IPS-11a (cell line): ENCODE data around the gene KLC4.

Experiments
- H3K4me3 ChIP-seq: one replicate; pipeline ENCODE4 v1.5.1; 2013; ENCODE audit warnings: low read depth, low read length, control low read depth

KLC4 gene

DNA sequence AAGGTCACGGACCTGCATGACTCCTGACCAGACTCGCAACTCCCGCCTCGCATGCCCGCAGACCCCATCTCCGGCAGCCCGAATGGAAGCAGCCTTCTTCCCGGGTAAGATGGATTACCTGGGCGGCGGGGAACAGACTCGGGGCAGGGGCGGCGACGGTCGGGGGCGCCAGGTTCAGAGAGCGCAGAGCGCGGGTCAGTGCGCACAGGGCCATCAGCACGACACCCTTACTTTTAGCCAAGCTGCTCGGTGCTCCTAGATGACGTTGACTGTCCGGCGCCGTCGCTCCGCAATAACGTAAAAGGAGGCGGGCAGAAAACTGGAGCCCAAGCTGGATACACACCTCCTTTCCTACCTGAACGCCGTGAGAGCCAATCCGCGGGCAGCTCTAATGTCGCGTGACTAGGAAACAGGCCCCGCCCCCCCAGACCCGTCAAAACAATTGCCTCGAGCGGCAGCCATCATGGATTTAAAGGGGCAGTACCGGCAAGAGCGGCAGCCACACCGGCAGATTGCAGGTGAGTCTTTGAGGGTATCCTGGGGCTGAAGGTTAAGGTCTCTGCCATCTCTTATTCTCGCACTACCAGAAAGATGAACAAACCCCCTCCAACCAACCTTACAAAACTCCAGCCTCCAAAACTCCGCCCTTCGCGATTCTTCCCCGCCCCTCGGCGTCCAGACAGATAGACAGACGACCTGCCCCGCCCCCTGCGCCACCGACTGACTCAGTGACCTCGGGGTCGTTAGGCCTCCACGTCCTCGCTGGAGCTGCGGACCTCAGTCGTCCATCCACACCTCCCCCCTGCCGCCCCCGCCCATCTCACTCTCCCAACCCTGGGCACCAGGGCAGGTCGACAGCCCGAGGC lies at the start of gene KLC4, which contains the start of gene MRPL2:
KLC4 (plus strand) TSS at position 464 of the 866 bp plus-strand sequence. CDS start 1,705 bp downstream, outside the sequence.
MRPL2 (minus strand) TSS at position 267 of the 866 bp plus-strand sequence; CDS start at position 214, 53 bp downstream.
- peak within 1 kb of the TSS; percentile 88 for H3K4me3 ChIP-seq

DNA sequence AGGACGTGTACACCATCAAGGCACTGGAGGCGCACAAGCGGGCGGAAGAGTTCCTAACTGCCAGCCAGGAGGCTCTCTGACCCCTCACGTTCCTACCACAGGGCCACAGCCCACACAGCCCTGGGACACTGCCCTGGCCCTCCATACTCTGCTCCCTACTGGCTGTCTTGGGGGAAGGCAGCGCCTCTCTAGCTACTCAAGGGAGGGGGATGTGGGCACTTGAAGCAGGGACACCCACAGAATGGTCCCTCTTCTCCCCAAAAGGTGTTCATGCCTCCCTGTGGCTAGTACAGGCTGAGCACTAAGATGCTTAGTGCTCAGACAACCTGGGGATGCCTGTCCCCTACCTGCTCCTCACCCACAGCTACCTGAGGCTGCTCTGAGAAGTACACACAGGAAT lies 48.2 kb upstream of the KLC4 start:
- H3K4me3 ChIP-seq, result no peak overlapping the region

DNA sequence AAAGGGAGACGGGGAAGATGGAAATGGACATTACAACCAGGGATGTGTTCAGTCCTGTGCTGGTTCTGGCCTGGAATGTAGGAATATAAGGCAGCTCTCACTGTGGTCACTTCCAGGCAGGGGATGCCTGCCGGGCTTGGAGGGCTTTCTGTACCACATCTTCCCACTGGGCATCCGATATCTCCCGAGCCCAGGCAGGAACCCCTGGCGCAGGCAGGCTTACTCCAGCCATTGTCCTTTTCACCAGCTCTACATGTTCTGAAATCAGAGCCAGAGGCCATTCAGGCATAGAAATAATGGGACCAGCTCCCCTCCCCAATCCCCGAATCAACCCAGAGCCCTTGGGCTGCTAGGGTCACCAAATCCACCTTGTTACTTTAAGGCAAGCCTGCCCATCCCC lies 47.1 kb upstream of the KLC4 start:
- H3K4me3 ChIP-seq, result peak overlapping the region; percentile 75

DNA sequence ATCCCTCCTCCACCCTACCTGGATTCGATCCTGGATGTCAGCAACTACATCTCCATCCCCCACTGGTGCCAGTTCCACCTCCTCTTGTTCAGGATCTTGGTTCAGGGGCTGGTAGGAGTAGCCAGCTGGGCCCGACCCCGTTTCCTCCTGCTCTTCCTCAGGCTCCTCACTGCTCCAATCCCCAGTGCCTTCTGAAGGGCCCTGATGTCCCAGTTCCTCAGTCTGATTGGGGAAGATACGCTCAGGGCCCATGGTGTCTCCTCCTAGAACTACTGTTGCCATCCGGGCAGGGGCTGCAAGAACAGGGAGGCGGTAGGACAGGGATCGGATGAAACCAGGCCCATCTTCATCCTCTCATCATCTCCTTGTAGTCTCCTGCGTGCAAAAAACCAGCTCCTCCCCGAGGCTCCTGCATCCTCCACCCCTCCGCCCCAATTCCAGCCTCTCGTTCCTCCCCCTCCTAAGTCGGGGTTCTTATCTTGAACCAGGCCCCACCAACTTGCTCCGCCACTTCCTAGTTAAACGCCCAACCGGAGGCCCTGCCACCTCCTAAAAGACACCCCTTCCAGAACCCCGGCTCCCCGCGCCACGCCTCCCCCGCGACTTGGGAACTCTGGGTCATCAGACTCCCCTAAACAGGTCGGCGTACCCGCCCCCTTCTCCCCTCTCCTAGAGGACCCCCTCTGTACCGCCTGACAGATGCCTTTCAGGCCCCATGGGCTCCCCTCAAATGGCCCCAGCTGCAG lies 46.2 kb upstream of the KLC4 start:
- H3K4me3 ChIP-seq, result peak overlapping the region; percentile 75

DNA sequence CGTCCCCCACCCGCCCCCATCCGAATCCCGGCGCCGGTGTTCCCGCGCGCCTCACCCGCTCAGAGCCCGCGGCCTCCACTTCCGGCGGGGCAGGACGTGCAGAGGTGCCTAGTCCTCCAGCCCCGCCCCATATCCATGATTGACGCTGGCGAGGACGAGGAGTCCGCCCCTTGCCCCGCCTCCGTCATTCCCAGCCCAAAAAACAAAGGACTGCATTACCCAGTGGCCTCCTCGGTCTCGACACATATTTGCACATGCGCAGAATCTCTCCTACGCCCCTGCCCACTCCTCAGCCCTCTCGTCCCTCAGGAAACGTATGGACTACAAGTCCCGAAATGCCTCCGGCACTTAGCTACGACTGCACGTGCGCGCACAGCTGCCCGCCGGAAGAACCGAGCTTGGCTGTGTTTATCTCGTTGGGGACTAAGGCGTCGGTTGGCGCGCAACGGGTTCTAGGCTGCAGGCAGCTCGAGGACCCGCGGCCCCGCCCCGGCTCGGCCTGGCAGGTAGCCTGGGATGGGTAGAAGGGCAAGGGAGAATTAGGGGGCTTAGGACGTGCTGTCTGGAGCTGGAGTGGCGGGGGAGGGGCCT lies 45.5 kb upstream of the KLC4 start, which contains the start of the genes KLHDC3 and MEA1:
KLHDC3 (plus strand) TSS at position 407 of the 591 bp plus-strand sequence. CDS start 2,944 bp downstream, outside the sequence.
MEA1 (minus strand) TSS at position 104 of the 591 bp plus-strand sequence. CDS start 133 bp downstream, outside the sequence.
- peak within 1 kb of the TSS; percentile 91 for H3K4me3 ChIP-seq

DNA sequence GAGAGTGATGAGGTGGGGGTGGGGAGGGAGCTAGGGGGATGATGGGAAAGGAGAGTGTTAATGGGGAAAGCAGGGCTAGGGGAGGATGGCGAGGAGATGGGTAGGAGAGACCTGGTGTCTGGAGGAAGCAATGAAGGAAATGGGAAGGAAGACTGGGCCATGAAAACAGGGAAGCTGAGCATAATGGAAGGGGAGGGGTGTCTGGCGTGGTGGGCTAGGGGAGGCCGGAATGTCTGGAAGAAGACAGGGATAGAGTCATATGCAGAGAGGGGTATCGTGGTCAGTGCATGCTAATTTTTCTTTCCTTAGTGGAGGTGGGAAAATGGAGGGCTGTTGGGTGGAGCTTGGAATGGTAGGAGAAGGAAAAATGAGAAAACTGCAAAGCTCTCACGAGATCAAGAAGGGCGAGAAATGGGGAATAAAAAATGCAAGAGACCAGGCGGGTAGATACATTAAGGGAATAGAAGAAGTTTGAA lies 45.0 kb upstream of the KLC4 start:
- H3K4me3 ChIP-seq, result peak overlapping the region; percentile 91

DNA sequence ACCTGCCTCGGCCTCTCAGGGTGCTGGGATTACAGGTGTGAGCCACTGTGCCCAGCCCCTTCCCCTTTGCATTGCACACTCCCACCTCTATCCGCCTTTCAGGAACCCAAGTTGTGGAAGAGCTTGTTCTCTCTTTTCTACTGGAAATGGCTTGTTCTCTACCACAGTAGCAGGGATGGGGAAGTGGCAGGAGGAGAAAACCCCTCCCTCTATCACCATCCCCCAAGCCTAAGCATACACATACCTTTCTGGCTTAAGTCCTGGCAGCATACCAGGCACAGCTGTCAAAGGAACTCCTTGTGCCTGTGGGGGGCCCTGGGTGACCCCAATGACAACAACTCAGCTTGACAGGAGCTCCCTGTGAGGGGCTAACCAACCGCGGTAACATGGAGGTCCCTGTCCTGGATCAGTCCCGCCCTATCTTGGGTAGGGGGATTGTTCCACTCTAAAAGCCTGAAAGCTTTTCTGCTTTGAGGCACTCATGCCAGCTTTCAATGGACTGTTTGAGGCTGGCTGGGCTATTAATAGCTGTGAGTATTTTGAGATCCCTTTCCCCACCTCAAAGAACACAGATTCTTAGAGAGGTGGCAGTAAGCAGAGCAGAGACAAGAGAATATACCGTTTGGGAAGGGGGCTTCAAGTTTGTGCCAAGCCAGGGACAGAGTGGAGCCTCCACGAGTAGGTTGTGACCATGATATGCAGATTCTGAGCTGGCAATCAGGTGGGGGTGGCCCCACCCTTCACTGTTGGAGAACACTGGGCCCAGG lies 43.1 kb upstream of the KLC4 start:
- H3K4me3 ChIP-seq, result no peak overlapping the region

DNA sequence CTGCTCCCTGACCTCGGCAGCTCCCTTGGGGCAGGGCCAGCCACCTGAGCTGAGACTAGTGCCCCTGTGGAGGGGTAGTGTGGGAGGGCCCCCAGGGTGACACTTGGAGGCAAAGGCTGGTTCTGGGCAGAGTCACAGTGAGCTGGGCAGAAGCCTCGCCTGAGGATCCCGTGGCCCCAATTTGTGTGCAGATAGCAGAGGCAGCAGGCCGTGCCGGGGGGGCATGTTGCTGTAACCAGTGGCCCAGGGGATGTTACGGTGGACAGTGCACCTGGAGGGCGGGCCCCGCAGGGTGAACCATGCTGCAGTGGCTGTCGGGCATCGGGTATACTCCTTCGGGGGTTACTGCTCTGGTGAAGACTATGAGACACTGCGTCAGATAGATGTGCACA lies 42.5 kb upstream of the KLC4 start:
- no peak overlapping the region for H3K4me3 ChIP-seq

DNA sequence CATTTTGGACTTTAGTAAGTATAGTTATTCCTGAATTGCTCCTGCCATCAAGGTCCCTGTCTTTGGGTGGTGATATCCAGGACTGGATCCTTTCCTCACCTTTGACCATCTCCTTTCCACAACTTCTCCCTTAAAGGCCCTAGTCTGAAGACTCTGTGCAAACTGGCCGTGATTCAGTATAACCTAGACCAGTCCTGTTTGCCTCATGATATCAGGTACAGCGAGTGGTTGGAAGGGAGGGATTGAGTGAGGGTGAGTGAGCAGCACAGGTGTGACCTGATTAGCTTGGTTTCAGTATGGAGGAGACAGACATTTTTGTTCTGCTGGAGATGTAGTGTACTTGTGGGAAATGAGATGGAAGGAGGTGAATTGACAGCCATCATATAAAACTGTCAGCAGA lies 40.3 kb upstream of the KLC4 start:
- H3K4me3 ChIP-seq, result no peak overlapping the region

DNA sequence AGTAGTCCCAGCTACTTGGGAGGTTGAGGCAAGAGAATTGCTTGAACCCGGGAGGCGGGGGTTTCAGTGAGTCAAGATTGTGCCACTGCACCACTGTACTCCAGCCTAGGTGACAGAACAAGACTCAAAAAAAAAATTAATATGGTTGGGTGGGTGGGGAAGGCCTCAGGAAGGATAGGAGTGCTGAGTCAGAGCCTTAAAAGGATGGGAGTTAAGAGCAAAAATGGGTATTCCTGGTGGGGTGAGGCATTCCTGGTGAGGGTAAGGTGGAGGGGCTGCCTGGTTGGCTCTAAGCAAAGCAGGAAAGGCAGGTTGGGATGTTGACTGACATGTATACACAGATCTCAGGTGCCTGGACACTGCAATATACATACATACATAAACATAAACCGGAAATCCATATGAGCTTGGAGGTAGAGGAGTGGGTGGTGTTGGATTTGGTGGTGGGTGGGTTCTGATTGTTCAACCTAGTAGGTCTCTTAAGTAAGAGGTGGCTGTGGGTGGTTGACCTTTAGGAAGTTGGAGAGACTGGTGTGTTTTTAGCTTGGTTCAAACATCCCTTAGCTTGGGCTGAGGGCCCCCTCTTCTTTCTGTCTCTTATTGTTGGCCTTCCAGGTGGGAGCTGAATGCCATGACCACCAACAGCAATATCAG lies 39.3 kb upstream of the KLC4 start:
- no peak overlapping the region for H3K4me3 ChIP-seq

DNA sequence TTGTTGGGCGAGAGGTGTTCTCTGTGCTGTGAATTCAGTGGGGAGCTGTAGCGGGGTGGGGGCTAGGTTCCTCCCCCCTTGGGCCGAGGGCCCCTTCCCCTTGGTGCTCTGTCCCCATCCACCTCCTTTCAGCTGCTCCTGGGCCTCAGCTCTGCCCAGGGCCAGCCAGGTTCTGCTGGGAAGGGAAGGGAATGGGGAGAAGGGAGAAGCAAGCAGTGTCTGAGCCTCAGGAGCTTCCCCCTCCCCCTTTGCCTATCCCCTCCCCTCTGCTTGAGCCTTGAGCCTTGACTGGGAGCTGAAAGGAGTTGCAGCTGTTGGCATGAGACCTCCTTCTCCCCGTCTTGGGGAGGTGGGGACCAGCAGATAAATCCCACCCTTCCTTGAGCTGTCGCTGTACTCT lies 38.6 kb upstream of the KLC4 start:
- H3K4me3 ChIP-seq, result peak overlapping the region; percentile 99

DNA sequence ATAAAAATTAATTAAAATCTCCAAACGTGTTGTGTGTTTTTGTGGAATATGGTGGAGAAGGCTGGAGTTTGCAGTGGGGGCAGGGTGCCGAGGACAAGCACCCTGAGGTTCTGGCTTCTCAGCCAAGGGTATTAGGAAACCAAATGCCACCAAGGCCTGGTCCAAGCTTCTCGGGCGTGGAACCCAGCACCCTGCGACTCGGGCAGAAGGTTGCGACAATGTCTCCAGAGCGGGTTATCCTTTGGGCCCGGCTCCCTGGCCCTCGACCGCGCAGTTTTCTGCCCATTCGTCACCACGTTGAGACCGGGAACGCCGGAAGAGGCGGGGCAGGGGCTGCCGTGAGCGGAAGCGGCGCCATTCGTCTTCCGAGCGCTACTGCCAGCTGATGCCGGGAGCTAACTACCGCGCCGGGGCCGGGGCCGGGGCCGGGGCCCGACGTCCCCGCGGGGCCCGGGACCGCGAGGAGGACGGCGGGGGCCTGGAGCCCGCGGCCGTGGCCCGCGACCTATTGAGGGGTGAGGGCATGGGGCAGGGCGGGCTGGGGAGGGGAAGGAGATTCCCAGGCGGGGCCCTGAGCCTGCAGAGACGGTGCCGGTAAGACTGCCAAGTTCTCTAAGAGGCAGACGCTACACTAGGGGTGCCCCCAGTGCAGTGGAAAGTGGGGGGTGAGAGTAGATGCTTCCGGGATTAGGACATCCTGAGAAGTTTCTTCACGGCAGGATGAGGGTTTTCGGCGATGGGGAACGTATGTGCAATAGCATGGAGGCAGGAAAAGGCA lies 38.0 kb upstream of the KLC4 start, which contains the start of gene RRP36:
RRP36 (plus strand) TSS at position 354 of the 778 bp plus-strand sequence; CDS start at position 386, 32 bp downstream.
- H3K4me3 ChIP-seq, result peak within 1 kb of the TSS; percentile 99

DNA sequence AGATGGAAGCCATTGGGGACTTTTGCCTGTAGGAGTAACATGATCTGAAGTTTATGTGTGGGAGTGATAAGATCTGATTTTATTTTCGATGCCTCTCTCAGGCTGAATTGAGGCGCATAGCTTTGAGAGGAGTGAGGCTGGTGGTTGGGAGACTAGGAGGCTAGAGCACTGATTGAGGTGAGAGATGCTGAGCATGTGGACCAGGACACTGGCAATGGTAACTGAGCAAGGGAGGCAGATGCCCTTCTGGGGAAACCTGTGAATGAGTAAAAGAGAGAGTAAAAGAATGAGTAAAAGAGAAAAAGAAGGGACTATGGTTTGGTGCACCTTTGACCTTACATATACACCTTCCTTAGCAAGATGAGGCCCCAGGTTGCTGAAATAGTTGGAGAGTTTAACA lies 35.0 kb upstream of the KLC4 start:
- no peak overlapping the region for H3K4me3 ChIP-seq

DNA sequence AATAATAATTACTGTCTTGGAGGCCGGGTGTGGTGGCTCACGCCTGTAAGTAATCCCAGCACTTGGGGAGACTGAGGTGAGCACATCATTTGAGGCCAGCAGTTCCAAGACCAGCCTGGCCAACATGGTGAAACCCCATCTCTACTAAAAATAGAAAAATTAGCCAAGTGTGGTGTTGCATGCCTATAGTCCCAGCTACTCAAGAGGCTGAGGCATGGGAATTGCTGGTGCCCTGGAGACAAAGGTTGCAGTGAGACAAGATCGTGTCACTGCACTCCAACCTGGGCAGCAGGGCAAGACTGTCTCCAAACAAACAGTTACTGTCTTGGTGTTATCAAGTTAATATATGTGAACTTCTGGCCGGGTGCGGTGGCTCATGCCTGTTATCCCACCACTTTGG lies 33.1 kb upstream of the KLC4 start:
- H3K4me3 ChIP-seq, result no peak overlapping the region

DNA sequence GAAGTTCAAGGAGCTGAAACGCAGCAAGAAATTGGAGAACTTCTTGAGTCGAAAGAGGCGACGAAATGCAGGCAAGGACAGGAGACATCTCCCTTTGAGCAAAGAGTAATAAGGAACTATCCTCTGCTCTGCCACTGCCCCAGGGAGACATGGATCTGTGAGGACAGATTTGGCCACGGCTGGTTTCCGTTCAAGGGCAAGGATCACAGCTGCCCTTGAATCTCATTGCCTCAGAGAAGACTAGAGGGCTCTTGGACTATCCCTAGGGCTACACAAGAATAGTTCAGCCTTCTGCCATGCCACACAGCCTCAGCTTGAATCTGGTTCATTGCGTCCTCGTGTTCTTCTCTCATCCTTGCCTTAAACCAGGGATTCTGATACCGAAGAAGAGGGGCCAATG lies 30.3 kb upstream of the KLC4 start:
- no peak overlapping the region for H3K4me3 ChIP-seq

DNA sequence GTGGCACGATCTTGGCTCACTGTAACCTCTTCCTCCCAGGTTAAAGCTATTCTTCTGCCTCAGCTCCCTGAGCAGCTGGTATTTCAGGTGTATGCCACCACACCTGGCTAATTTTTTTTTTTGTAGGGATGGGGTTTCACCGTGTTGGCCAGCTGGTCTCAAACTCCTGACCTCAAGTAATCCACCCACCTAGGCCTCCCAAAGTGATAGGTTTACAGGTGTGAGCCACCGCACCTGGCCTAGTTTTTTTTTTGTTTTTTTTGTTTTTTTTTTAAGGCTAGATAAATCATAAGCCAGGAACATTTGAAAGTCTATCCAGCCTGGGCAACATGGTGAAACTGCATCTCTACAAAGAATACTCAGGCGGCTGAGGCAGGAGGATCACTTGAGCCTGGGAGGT lies 27.1 kb upstream of the KLC4 start:
- H3K4me3 ChIP-seq, result no peak overlapping the region

DNA sequence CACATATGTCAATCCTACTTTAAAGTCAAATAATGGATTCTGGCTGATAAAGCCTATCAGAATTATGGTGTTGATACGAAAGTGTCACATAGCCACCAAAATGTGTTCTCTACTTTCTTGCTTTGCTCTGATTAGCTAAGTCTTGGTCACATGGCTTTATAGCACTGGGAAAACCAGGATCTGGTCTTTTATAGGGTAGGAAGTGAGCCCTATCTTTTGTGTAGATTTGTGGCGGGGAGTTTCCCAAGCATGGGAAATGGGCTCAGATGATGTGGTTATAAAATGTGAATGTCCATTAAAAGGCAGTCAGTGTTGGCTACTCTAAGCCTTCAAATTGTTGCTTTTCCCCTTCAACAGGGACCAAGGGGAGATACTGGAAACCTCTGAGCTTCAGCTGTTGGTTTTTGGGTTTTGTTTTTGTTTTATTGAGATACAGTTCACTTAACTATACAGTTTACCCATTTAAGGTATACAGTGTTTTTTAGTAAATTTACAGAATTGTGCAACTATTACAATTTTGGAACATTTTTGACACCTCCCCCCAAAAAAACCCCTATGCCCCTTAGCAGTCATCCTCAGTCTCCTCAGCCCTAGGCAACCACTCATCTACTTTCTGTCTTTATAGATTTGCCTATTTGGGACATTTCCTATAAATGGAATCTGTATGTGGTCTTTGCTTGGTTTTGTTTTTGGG lies 25.8 kb upstream of the KLC4 start:
- H3K4me3 ChIP-seq, result no peak overlapping the region

DNA sequence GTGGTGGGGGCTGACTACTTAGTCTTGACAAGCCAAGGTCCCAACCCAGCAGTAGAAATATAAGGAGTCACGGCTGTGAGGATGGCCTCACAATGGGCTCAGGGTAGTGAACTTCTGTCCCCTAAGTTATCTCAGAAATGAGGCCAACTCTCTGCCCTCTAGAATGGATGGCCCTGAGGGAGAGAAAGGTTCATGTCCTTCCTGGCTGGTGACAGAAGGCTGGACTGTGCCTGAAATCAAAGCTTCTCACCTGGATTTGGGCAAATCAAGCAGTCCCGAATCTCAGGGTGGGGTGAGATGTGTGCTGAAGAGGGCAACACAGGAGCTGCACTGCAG lies 25.3 kb upstream of the KLC4 start:
- no peak overlapping the region for H3K4me3 ChIP-seq
